ENCODE data around the gene UBB. TPM values are rescaled to one million over a fixed set of nuclear protein-coding genes. Genes with fewer than 3 reads are reported as not detected.

UBB gene
- total and polyA plus RNA-seq, 2 of the 4 experiments (the other 2 are of a cell fraction), result 2,561 to 4,283 TPM

DNA sequence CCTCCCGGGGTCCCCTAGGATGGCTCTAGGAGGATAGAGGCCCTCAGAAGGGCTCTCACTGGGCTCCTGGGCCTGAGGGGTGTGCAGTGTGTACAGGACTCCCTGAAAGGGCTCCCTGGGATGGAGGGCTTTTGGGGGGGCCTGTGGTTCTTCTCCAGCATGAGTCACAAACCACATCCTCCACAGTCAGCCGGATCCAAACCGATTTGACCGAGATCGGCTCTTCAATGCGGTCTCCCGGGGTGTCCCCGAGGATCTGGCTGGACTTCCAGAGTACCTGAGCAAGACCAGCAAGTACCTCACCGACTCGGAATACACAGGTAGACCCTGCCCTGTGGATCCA lies 39.0 kb downstream of the UBB start:
- Histone ChIP-seq H3K27ac (ENCODE audit: insufficient read depth, low read length) (peak overlapping the region; percentile 96), H3K9me3 (ENCODE audit: control insufficient read depth, insufficient read depth, low read length) (no peaks in the 10 kb centered on the region), H3K79me1 (ENCODE audit: low read depth in 1 of 2, low read length in 2 of 2) (peaks cover 0 to 63% of the 10 kb centered on the region in 2 experiments; a peak in 2 of 4 replicates), H3K9ac (ENCODE audit: low read depth, low read length) (peak overlapping the region; percentile 50), H2AK5ac (ENCODE audit: low read depth, low read length) (peak overlapping the region; percentile 97), H4K20me1 (ENCODE audit: insufficient read depth, low read length) (peaks cover 7% of the 10 kb centered on the region), H4K5ac (ENCODE audit: low read depth, low read length) (peak overlapping the region; percentile 95), H3K23ac (ENCODE audit: low read depth, low read length) (peak overlapping the region; percentile 97), H3K4me1 (ENCODE audit: control insufficient read depth, insufficient read depth, low read length) (peaks cover 34% of the 10 kb centered on the region), H2BK20ac (ENCODE audit: low read depth, low read length) (peak overlapping the region; percentile 88), H3K9me1 (ENCODE audit: insufficient read depth, low read length) (peaks cover 37% of the 10 kb centered on the region), H4K91ac (ENCODE audit: insufficient read depth, low read depth, low read length) (peak overlapping the region; percentile 93), H2BK15ac (ENCODE audit: low read depth, low read length) (peak overlapping the region; percentile 97), H3K4me3 (ENCODE audit: insufficient read depth, low read depth, low read length) (no peak overlapping the region), H3K56ac (ENCODE audit: extremely low read depth, insufficient read depth, low read length) (peak overlapping the region; percentile 82), H3K14ac (replicated peaks; ENCODE audit: low read depth, low read length) (peak overlapping the region; percentile 92), H2BK120ac (ENCODE audit: low read depth, low read length) (peak overlapping the region; percentile 93), H3K4me2 (ENCODE audit: low read depth, low read length) (peak overlapping the region; percentile 85), H3K18ac (ENCODE audit: low read depth, low read length) (peak overlapping the region; percentile 86), H3K36me3 (ENCODE audit: control insufficient read depth, insufficient read depth, low read length) (peaks cover 5% of the 10 kb centered on the region; the same call in 1 of the 2 replicates), H3K27me3 (ENCODE audit: control insufficient read depth, insufficient read depth, low read length) (no peaks in the 10 kb centered on the region), H2AFZ (replicated peaks; ENCODE audit: low read length, poor library complexity) (peak overlapping the region; percentile 56), H3K4ac (ENCODE audit: low read depth, low read length) (peak overlapping the region; percentile 93), H2AK9ac (replicated peaks; ENCODE audit: low read depth, low read length, poor library complexity) (peak overlapping the region; percentile 81), H2BK5ac (ENCODE audit: low read depth, low read length, poor library complexity, severe bottlenecking) (peak overlapping the region; percentile 96), H4K8ac (ENCODE audit: low read depth in 2 of 2, low read length in 2 of 2) (peak overlapping the region; percentile 92 to 93)
- DNase-seq, result peak; percentile 86
- in situ Hi-C loops (cut with MboI; ENCODE audit: low sequenced_read_pairs) (no loop called here), intact Hi-C loops (cut with micrococcal nuclease) (loop anchor here (1.0 to 5.0 kb wide), 2 partner anchors 34 to 963 kb away; no protein-coding TSS in a partner anchor), dilution Hi-C loops (cut with HindIII; ENCODE audit: low sequenced_read_pairs, unreplicated experiment) (no loop called here)
- CTCF ChIA-PET, result no interaction called here
- ATAC-seq (ENCODE audit: low read depth), result peak; percentile 52
- TF ChIP-seq FOS (IDR thresholded peaks at IDR 0.05; ENCODE audit: low read depth, low read length) (peak; percentile 57; the same call in 1 of the 2 replicates), RFX5 (IDR thresholded peaks at IDR 0.05; ENCODE audit: low read depth, low read length) (no peak)
- POLR2A ChIA-PET (ENCODE audit: unreplicated experiment), result no interaction called here
- BruUV-seq (replicated peaks), result no TSS peak
- no CpG with 5 or more reads among the region's 10 CpGs for WGBS, 2 experiments (ENCODE audit: extremely low coverage in 2 of 2, insufficient read length in 1 of 2)
